GM19467 (cell line): ENCODE results near the gene SLC2A4.

Experiments used
- ATAC-seq: cut with Tn5 transposase; IDR thresholded peaks from one replicate; pipeline ENCODE4 v1.9.1; 2021; ENCODE audit warnings: mild to moderate bottlenecking, moderate library complexity; ENCODE audit not compliant: unreplicated experiment

Gene SLC2A4

DNA sequence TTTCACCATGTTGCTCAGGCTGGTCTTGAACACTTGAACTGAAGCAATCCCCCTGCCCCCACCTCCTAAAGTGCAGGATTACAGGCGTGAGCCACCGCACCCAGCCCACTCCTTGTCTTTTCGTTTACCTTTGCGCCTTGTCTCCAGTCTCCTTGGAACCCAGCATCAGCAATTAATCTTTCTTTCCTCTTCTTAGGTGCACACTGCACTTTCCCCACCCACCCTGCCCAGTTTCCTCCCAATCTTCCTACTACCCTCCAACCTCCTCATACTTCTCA lies 17.8 kb upstream of the SLC2A4 start:
- ATAC-seq: no peak

DNA sequence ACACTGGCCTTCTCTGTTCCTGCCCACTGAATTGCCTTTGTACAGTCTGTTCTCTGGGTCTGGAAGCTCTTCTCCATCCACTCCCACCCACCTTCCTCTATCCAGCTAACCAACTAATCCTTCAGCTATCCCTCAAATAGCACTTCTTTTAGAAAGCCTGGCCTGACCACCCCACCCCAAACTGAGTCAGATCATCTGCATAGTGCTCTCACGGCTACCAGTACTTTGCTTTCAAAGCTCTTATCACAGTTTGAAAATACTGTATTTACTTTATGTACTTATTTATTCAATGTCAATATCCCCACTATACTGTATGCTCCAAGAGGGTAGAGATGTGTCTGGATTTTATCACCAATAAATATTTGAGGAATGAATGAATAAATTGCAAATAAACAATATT lies 14.7 kb upstream of the SLC2A4 start:
- no peak for ATAC-seq

DNA sequence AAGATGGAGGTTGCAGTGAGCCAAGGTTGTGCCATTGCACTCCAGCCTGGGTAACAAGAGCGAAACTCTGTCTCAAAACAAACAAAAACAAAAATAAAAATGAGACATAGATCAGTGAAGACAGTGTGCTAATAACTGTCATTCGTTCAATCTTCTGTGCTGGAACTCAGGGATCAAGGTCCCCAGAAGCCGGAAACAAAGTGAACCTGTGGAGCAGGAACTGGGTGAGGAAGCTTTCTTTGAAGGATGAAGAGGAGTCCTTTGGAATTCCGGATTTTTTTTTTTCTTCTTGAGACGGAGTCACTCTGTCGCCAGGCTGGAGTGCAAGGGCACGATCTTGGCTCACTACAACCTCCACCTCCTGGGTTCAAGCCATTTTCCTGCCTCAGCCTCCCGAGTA lies 2.1 kb upstream of the SLC2A4 start:
- no peak for ATAC-seq

DNA sequence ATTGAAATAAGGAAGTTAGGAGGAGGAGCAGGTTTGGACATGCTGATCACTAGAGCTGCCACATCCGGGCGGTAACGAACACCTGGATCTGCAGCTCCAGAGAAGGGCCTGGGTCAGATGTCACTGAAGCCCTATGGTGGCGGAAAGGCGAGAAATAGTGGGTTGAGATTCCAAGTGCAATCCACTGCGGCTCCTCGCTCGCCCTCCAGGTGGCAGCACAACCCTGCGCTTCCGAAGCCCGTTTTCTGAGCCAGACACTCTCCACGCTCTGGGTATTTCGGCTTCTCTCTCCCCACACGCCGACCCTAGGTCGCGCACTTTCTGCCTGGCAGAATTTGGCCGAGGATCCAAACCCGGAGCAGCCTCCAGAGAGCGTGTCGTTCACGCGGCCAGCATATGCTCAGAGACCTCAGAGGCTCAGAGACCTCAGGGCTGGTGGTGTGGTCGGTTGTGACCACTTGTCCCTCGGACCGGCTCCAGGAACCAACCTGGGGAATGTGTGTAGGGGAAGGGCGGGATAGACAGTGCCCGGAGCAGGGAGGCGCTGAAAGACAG lies 922 bp upstream of the SLC2A4 start:
- ATAC-seq: peak; percentile 62

DNA sequence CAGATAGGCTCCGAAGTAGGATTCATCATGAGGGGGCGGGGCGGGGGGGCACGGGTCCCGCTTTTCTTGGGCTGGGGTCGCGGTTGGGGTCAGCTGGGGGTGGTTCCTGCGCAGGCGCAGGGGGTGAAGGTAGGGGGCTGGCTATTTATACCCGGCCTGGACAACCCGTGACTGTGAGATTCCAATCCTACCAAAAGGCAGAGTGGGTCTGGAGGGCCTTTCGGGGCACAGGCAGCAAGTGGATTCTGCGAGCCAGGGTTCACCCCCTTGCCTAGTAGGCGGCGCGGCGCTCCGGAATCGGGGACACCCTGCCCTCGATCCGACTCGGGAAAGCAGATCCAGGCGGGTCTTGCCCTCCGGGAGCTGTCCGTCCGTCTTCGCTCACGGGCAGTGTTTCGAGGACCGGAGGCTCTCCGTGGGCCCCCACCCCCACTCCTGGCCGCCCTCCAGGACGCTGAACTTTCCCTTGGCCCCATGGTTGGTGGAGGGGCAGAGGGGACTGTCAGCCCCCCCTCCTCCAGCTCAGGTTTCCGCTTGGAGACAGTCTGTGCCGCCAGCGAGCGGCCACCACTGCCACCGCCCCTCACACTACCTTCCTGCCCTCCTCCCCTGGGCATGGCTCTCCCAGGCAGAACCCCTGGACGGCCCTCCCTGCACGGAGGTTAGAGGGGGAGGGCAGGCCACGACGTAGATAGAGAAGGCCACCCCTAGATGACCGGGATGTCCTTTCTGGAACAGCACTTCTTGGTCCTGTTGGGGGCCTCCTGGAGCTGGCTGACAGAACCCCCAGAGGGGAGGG lies 634 bp downstream of the SLC2A4 start:
- no peak for ATAC-seq

DNA sequence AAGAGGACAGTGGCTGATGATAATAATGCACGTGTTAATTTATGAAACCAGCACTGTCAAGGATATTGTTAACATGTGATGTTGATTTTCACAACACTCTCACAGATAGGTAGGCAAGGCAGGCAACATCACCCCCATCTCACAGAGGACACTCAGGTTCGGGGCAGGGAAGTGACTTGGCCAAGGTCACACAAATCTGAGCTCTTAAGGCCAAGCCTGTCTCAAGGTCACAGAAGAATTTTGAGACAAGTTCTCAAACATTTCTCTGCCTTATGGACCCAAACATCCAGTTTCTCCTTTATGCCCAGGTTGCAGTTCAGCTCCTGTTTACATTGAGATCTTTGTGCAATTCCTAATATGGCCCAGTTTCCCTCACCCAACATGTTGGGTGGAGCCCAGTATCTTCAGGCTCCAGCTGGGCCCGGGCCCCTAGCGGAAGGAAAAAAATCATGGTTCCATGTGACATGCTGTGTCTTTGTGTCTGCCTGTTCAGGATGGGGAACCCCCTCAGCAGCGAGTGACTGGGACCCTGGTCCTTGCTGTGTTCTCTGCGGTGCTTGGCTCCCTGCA lies 1.3 kb downstream of the SLC2A4 start:
- ATAC-seq: no peak

DNA sequence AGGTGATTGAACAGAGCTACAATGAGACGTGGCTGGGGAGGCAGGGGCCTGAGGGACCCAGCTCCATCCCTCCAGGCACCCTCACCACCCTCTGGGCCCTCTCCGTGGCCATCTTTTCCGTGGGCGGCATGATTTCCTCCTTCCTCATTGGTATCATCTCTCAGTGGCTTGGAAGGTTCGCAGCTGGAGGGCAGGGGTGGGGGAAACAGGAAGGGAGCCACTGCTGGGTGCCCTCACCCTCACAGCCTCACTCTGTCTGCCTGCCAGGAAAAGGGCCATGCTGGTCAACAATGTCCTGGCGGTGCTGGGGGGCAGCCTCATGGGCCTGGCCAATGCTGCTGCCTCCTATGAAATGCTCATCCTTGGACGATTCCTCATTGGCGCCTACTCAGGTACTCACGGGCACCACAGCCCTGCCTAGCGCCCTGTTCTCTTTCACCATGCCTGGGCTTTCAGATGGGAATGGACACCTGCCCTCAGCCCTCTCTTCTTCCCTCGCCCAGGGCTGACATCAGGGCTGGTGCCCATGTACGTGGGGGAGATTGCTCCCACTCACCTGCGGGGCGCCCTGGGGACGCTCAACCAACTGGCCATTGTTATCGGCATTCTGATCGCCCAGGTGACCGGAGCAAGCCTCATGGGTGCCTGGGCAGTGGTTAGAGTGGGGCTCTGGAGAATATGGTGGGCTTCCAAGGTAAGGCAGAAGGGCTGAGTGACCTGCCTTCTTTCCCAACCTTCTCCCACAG lies 2.1 kb downstream of the SLC2A4 start:
- ATAC-seq: no peak

DNA sequence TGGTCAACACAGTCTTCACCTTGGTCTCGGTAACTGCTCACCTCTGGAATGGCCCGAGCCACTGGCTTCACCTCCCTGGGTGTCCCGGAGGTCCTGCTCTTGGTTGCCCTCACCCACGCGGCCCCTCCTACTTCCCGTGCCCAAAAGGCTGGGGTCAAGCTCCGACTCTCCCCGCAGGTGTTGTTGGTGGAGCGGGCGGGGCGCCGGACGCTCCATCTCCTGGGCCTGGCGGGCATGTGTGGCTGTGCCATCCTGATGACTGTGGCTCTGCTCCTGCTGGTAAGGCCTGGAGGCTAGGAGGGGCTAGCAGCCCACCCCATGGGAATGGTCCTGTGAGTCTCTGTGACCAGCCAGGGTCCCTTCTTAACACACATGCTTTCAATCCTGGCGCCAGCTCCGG lies 3.4 kb downstream of the SLC2A4 start:
- no peak for ATAC-seq

DNA sequence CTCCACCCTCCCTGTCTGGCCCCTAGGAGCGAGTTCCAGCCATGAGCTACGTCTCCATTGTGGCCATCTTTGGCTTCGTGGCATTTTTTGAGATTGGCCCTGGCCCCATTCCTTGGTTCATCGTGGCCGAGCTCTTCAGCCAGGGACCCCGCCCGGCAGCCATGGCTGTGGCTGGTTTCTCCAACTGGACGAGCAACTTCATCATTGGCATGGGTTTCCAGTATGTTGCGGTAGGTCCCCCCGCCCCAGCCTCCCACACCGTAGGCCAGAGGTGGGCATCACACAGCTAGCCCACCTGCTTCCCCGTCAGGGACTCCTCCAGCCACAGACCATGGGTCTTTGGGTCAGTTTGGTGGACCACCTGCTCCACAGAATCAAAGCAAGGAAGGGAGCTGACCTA lies 4.2 kb downstream of the SLC2A4 start:
- ATAC-seq: no peak

DNA sequence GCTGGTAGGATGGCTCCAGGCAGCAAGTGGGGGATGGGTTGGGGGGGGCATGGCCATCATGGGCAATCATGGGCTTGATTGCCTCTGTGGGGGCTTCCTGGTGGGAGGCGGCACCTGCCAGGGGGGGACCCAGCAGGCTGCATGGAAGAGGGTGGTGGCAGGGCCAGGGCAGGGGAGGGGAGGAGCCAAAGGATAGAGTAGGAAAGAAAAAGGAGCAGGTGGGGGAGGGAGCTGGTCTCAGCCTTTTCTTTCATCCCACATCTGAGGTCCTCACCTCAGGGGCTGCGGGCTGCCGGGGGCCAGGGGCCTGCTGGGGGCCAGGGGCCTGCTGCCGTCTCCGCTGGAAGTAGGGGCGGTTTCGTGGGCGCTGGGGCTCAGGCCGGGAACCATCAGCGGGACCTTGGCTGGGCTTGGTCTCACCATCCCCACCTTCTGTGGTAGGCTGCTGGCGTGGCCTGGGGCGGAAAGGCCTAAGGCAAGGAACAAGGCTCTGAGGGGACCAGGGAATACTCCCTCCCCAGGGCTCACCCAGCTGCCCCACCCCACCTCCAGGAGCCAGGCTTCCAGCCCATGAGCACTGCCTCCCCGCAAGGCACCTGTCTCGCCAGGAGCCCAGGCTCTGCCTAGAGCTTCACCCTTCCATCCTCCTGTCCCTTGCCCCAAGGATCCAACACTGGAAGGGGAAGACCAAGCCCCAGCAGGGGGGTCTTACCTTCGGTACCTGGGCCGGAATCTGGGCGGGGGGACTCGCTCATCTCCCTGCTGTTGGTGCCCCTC lies 7.9 kb downstream of the SLC2A4 start:
- no peak for ATAC-seq

DNA sequence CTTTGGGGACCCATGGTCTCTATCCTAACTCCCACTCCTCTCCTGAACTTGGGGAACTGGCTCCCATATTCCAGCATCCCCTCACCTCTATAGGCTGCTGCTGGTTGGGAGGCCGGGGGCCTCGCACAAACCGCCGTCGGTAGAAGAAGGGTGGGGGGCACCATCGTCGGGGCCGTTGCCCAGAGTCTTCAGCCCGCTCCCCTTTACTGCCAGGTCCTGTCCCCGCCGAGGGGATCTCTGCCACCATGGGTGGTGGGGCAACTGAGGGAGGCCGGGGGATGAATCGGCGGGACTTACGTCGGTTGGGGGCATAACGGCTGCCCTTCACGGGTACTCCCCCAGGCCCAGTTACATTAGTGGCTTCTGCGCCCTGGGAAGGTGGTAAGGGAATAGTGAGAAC lies 8.6 kb downstream of the SLC2A4 start:
- no peak for ATAC-seq

DNA sequence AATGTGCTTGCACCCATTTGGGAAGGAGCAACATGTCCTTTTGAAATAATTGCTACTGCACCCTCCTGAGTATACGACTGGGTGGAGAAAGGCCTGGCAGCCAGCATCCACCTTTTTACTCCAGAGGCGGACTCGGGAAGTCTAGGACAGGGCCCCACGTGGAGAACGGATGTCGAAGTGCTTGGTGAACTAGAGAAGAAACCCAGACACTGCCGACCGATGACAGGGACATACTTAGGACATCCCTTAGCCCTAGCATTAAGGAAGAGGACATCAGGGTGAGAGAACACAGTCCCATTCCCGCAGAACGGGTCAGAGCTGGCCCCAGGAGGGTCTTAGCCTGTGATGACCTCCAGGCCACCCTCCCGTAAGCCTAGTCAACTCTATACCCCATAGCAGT lies 9.2 kb downstream of the SLC2A4 start:
- ATAC-seq: no peak

DNA sequence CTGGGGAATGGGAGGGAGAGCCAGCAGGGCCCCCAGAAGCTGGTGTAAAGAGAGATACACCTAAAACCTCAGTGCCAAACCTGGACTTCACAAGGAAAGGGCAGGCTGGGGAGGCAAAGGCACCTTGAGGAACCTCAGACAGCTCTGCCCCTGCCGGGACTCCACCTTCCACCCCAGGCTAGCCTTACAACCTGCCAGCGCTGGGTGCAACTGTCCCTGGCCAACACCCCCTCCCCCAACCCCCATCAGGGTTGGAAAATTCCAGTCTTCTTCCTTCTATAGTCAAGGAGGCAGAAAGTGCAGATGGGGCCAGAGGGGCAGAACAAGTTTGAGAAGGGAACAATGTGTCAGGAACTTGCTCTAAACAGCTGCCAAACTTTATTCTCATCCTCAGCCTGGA lies 10.7 kb downstream of the SLC2A4 start:
- ATAC-seq: no peak

DNA sequence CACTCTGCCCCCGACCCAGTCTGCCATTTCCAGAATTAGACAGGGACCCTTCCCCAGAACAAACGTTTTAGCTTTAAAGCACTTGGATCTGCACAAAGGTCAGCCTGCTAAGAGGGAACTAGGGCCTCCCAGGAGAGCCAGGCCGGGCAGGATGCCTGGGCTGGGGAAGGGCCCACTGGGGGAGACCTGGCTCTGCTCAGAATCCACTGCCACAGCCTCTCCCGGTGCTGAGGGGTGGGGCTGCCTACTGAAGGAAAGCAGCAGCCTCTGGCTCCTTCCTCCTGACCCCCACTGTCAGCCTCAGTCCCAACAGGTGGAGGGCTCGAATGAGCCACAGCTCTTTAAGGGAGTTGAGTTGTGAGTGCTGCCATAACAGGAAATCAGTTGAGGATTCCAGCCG lies 11.2 kb downstream of the SLC2A4 start:
- no peak for ATAC-seq

DNA sequence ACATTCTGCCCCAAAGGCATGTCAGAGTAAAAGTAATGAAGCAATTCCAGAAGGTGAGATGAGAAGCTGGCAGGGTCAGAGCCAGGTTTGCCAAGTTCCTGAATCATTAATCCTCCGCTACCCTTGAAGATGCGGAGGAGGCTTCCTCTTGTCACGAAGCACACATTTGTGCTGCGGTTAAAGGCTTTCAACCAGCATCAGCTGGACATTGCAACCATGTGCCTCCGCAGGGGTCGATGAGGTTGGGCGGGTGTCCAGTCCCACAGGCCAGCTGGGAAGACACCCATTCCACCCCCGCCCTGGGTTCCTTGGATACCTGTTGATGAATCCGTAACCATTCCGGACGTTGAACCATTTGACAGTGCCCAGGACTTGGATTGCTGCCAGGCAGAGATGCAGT lies 11.6 kb downstream of the SLC2A4 start:
- no peak for ATAC-seq

DNA sequence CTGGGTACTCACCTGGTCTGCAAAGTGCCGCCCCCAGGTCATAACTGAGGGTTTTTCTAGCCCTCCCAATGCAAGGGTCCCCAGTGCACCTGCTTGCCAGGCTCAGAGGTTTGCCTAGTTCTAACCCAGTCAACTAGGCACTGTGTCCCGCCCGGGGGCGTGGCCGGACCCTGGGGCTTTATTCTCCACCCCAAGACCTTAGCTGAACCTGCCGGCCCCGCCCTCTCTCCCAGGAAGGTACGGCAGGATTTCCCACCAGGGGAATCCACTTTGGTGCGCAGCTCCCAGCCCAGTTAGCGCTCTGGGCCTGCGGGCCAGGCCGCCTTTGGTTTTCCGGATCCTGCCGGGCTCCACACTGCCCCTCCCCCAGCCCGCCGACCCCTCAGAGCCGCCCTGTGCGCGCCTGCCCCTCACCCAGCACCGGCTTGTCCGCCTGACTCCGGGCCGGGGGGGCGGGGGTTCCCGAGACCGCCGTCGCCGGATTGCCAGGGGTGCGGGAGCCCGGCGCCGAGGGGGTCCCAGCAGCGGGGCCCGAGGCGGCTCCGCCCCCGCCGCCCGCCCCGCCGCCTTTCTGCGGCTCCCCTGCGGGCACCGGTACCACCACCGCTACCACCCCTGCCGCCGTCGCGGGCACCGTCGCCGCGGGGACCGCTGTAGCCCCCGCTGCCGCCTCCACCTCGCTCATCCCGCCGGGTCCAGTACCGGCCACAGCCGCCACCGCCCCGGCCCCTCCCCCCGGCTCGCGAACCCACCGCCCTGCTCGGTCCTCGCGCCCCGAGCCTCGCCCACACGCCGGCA lies 12.5 kb downstream of the SLC2A4 start:
- ATAC-seq: no peak

DNA sequence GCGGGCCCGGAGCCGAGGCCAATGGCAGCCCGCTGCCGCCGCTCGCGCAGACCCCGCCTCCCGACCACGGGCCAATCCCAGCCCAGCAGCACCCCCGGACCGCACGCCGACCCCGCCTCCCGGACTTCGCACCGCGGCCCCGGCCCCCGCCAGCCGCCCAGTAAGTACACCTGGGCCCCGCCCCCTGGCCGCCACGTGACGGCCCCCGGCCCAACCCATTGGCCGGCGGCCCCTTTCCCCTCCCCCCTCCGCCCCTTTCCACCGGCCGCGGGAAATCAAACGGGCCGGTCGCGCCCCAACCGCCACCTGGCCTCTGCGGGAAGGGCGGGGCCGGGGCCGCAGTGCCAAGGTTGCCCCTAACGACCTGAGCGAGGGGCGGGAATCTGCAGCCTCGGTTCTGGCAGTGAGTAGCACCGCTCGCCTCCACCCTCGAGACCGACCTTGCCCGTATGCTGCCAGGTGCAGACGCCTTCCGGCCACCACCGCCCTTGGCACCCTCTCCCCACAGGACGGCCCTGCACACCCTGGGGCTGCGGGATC lies 13.2 kb downstream of the SLC2A4 start, which contains the start of gene YBX2:
Gene YBX2, minus strand, starts transcription at position 26 of the 540 bp plus-strand sequence. CDS start 139 bp downstream, outside the sequence.
- no peak for ATAC-seq

DNA sequence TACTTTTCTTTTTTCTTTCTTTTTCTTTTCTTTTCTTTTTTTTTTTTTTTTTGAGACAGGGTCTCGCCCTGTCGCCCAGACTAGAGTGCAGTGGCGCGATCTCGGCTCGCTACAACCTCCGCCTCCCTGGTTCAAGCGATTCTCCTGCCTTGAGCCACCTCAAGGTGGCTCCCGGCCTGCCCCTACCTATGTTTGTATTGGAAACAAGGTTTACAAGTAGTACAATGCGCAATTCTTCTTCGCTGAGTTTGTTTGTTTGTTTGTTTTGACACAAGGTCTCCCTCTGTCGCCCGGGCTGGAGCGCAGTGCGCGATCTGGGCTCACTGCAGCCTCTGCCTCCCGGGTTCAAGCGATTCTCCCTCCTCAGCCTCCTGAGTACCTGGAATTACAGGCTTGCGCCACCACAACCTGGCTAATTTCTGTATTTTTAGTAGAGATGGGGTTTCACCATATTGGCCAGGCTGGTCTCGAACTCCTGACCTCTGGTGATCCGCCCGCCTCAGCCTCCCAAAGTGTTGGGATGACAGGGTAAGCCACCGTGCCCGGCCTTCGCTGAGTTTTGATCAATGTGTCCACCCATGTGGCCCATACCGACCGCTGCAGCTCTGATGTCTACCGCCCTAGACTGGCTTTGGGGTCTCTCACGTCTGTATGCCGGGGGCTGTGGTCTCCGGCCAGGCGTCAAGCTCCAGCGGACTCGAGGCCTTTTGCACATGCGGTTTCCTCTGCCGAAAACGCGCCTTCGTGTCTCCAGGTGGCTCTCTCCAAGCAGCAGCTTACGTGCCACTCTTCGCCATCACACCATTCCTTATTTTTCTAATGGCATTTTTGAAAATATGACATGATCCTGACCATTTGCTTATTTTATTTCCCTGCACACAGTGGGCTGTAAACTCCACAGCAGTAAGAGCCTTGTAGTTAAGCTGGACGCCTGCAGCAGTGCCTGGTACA lies 14.0 kb downstream of the SLC2A4 start:
- ATAC-seq: no peak
